ENCODE results near the gene ITGA8. TPM values are rescaled to one million over a fixed set of nuclear protein-coding genes. Genes with fewer than 3 reads are reported as not detected.

The ITGA8 gene
- total and polyA plus RNA-seq, 2 of the 4 experiments (the other 2 are of a cell fraction): under 0.01 to 0.02 TPM

- Histone ChIP-seq H3K14ac (replicated peaks; ENCODE audit: low read depth, low read length) (no peak overlapping the region), H3K56ac (ENCODE audit: extremely low read depth, insufficient read depth, low read length) (no peak overlapping the region), H2AK9ac (replicated peaks; ENCODE audit: low read depth, low read length, poor library complexity) (no peak overlapping the region), H3K9ac (ENCODE audit: low read depth, low read length) (no peak overlapping the region), H2BK120ac (ENCODE audit: low read depth, low read length) (no peak overlapping the region), H3K23ac (ENCODE audit: low read depth, low read length) (no peak overlapping the region), H3K36me3 (ENCODE audit: control insufficient read depth, insufficient read depth, low read length) (no peaks in the 10 kb centered on the region), H2BK15ac (ENCODE audit: low read depth, low read length) (no peak overlapping the region), H4K91ac (ENCODE audit: insufficient read depth, low read depth, low read length) (no peak overlapping the region), H3K27me3 (ENCODE audit: control insufficient read depth, insufficient read depth, low read length) (no peaks in the 10 kb centered on the region; the same call in 1 of the 2 replicates), H3K4ac (ENCODE audit: low read depth, low read length) (no peak overlapping the region), H3K79me1 (ENCODE audit: low read depth in 1 of 2, low read length in 2 of 2) (no peaks in the 10 kb centered on the region), H3K4me3 (ENCODE audit: insufficient read depth, low read depth, low read length) (no peak overlapping the region), H4K20me1 (ENCODE audit: insufficient read depth, low read length) (no peaks in the 10 kb centered on the region), H3K9me3 (ENCODE audit: control insufficient read depth, insufficient read depth, low read length) (no peaks in the 10 kb centered on the region), H3K18ac (ENCODE audit: low read depth, low read length) (no peak overlapping the region), H3K27ac (ENCODE audit: insufficient read depth, low read length) (no peak overlapping the region), H4K5ac (ENCODE audit: low read depth, low read length) (no peak overlapping the region), H2AK5ac (ENCODE audit: low read depth, low read length) (no peak overlapping the region), H2BK5ac (ENCODE audit: low read depth, low read length, poor library complexity, severe bottlenecking) (no peak overlapping the region), H2AFZ (replicated peaks; ENCODE audit: low read length, poor library complexity) (no peak overlapping the region), H3K9me1 (ENCODE audit: insufficient read depth, low read length) (0 out of 2 replicates have a peak, but pooled peaks cover 3% of the 10 kb centered on the region), H3K4me1 (ENCODE audit: control insufficient read depth, insufficient read depth, low read length) (no peaks in the 10 kb centered on the region), H4K8ac (ENCODE audit: low read depth in 2 of 2, low read length in 2 of 2) (no peak overlapping the region), H3K4me2 (ENCODE audit: low read depth, low read length) (no peak overlapping the region), H2BK20ac (ENCODE audit: low read depth, low read length) (no peak overlapping the region)
- ATAC-seq (ENCODE audit: low read depth): no peak
- ChIA-PET POLR2A (ENCODE audit: unreplicated experiment) (no interaction called here), CTCF (interaction anchor here (0.6 to 1.1 kb wide), 4 partner anchors 20 to 1699 kb away, joined by 3 to 4 read pairs (median 3); no protein-coding TSS in a partner anchor)
- TF ChIP-seq MAZ (IDR thresholded peaks at IDR 0.05; ENCODE audit: borderline replicate concordance, low read depth, low read length) (no peak), POLR2A (IDR thresholded peaks at IDR 0.05; ENCODE audit: low read depth, low read length) (no peak), RFX5 (IDR thresholded peaks at IDR 0.05; ENCODE audit: low read depth, low read length) (no peak), MXI1 (IDR thresholded peaks at IDR 0.05; ENCODE audit: borderline replicate concordance, low read depth, low read length) (no peak), RCOR1 (IDR thresholded peaks at IDR 0.05; ENCODE audit: insufficient replicate concordance, low read length) (no peak), CTCF (conservative IDR thresholded peaks at IDR 0.05; ENCODE audit: low read depth, low read length) (no peak), FOS (IDR thresholded peaks at IDR 0.05; ENCODE audit: low read depth, low read length) (no peak), CEBPB (IDR thresholded peaks at IDR 0.05; ENCODE audit: low read depth, low read length) (no peak), CHD1 (IDR thresholded peaks at IDR 0.05; ENCODE audit: low read depth, low read length) (no peak), MAFK (IDR thresholded peaks at IDR 0.05; ENCODE audit: low read depth, low read length) (no peak), SMC3 (IDR thresholded peaks at IDR 0.05; ENCODE audit: low read depth, low read length) (no peak), ELK1 (IDR thresholded peaks at IDR 0.05; ENCODE audit: borderline replicate concordance, low read depth, low read length) (no peak)
- DNase-seq: no peak
- BruUV-seq (replicated peaks): no TSS peak
- in situ Hi-C loops (cut with MboI; ENCODE audit: low sequenced_read_pairs) (no loop called here), dilution Hi-C loops (cut with HindIII; ENCODE audit: low sequenced_read_pairs, unreplicated experiment) (no loop called here), intact Hi-C loops (cut with micrococcal nuclease) (no loop called here)
- WGBS, 2 experiments (ENCODE audit: extremely low coverage in 2 of 2, insufficient read length in 1 of 2): no CpG with 5 or more reads among the region's 3 CpGs
Measured at GRCh38 chr10:15672469-15672868, 47.3 kb downstream of the ITGA8 start.
